ENCODE results near the gene ARFRP1. TPM values are rescaled to one million over a fixed set of nuclear protein-coding genes. Genes with fewer than 3 reads are reported as not detected.
A peak's percentile ranks its signal among the peaks of the same experiment; 100 is the strongest.
"Not testable (repeated sequence)": the region's sequence is repeated elsewhere in the genome, so short reads cannot be mapped to it uniquely, and the experiment has no call there.

The ARFRP1 gene
- total and polyA plus RNA-seq, 5 donors, result 38.7 to 49.7 (median 42.1) TPM

DNA sequence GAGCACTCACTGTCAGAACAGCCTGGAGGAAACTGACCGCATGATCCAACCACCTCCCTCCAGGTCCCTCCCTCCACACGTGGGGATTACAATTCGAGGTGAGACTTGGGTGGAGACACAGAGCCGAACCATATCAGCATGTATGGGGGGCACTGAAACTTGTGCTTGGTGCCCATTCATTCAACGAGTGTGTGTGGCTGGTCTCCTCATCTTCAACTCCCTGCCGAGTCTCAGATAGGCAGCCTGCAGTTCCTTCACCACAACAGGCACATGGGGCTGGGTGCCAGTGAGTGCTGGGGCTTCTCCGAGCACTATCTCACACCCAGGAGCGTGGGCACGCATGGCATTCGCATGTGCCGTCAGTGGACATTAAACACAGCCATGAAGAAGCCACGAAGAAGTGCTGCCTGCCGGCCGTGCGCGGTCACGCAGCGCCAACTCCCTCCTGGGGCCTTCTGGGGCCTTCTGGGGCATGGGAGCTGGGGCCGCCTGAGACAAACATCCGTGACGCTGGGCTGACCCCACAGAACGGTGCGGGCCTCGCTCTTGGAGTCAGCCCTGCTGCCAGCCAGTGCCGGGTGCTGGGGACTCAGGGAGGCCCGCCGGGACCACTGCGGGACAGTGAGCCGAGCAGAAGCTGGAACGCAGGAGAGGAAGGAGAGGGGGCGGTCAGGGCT lies 50.4 kb downstream of the ARFRP1 start:
- DNase-seq (no peak), ATAC-seq (no peak)
- Histone ChIP-seq H3K27me3 (ENCODE audit: control insufficient read depth, insufficient read depth) (no peaks in the 10 kb centered on the region), H3K9me3 (ENCODE audit: control insufficient read depth, low read length) (no peaks in the 10 kb centered on the region), H3K27ac (ENCODE audit: low read length) (peak overlapping the region; percentile 61), H3K4me1 (ENCODE audit: control insufficient read depth, insufficient read depth, low read length) (peaks cover 6% of the 10 kb centered on the region), H3K4me3 (ENCODE audit: low read length) (peak overlapping the region; percentile 80)
- intact Hi-C loops (cut with DNase I), result loop anchor here in 1 of 4 donors (10.0 kb wide), 1 partner anchor 317 kb away; the partner anchor contains the start of gene SAMD10
- 44% methylated on average over 31 of the region's 31 CpGs for WGBS

- Histone ChIP-seq H3K4me1 (ENCODE audit: control insufficient read depth, insufficient read depth, low read length) (peaks cover 6% of the 10 kb centered on the region), H3K4me3 (ENCODE audit: low read length) (no peak overlapping the region), H3K27me3 (ENCODE audit: control insufficient read depth, insufficient read depth) (no peaks in the 10 kb centered on the region), H3K9me3 (ENCODE audit: control insufficient read depth, low read length) (no peaks in the 10 kb centered on the region), H3K27ac (ENCODE audit: low read length) (no peak overlapping the region)
- no peak for ATAC-seq
- intact Hi-C loops (cut with DNase I), result loop anchor here in 1 of 4 donors (10.0 kb wide), 1 partner anchor 318 kb away; the partner anchor contains the start of gene SAMD10
- no peak for DNase-seq
- WGBS, result 94% methylated on average over 3 of the region's 3 CpGs
Measured at GRCh38 chr20:63656451-63656850, 51.3 kb downstream of the ARFRP1 start.

DNA sequence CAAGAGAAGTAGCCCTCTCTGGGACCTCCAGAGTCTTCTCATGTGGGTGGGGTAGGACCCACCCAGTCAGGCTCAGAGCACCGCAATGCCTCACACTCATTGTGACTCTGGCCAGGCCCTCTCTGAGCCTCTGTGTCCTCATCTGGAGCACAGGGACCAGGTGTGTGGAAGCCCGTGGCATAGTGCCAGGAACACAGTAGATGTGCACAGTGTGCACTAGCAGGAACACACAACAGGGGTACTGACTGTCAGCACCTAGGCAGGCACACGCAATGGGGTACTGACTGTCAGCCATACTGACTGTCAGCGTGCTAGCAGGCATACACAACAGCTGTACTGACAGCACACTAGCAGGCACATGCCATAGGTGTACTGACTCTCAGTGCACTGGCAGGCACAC lies 52.5 kb downstream of the ARFRP1 start:
- Histone ChIP-seq H3K27ac (ENCODE audit: low read length) (no peak overlapping the region), H3K4me1 (ENCODE audit: control insufficient read depth, insufficient read depth, low read length) (peaks cover 6% of the 10 kb centered on the region), H3K4me3 (ENCODE audit: low read length) (no peak overlapping the region), H3K27me3 (ENCODE audit: control insufficient read depth, insufficient read depth) (no peaks in the 10 kb centered on the region), H3K9me3 (ENCODE audit: control insufficient read depth, low read length) (no peaks in the 10 kb centered on the region)
- WGBS, result 85% methylated on average over 4 of the region's 4 CpGs
- intact Hi-C loops (cut with DNase I), result loop anchor here in 1 of 4 donors (10.0 kb wide), 1 partner anchor 320 kb away; the partner anchor contains the start of gene SAMD10
- ATAC-seq (no peak), DNase-seq (no peak)

DNA sequence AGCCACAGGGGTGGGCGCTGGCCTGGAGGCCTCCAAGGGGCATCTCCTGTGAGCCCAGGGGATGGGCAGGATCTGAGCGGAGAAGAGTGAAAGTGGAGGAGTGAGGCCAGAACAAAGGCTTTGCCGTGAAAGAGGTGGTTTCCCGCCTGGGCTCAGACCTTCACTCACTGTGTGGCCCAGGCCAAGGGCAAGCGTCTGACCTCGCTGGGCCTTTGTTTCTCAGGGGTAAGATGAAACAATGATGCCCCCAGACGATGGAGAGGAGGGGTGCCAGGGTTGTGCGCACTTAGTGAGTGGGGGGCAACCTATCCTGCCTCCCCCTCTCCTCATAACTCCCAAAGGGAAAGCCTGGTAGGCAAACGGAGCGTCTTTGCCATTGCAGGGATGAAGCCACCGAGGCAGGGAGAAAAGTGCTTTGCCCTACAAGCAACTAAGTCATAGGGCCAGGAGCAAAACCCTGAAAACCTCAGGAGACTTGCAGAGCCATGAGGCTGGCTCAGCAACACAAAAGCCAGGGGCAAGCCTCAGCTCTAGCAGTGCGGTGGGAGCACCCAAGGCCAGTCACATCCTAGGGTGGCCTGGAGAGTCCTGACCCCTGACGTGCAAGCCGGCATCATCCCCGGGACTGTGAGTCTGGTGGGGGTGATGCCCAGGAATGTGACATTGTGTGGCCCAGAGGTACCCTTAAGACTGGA lies 53.7 kb downstream of the ARFRP1 start:
- intact Hi-C loops (cut with DNase I), result loop anchor here in 1 of 4 donors (10.0 kb wide), 1 partner anchor 321 kb away; the partner anchor contains the start of gene SAMD10
- Histone ChIP-seq H3K27ac (ENCODE audit: low read length) (no peak overlapping the region), H3K4me3 (ENCODE audit: low read length) (no peak overlapping the region), H3K4me1 (ENCODE audit: control insufficient read depth, insufficient read depth, low read length) (peaks cover 2% of the 10 kb centered on the region), H3K9me3 (ENCODE audit: control insufficient read depth, low read length) (no peaks in the 10 kb centered on the region), H3K27me3 (ENCODE audit: control insufficient read depth, insufficient read depth) (no peaks in the 10 kb centered on the region)
- 49% methylated on average over 15 of the region's 15 CpGs for WGBS
- ATAC-seq, result no peak
- no peak for DNase-seq

GRCh38 chr20:63653041-63653973 lies 54.5 kb downstream of the ARFRP1 start, which contains the start of gene STMN3:
Gene STMN3, minus strand, starts transcription at chr20:63653424. Its CDS starts 79 bp downstream, at chr20:63653345.
- no peaks in the 10 kb centered on the region for H3K9me3 ChIP-seq (ENCODE audit: control insufficient read depth, low read length)
- intact Hi-C loops (cut with DNase I), result loop anchor here in 1 of 4 donors (10.0 kb wide), 1 partner anchor 321 kb away; the partner anchor contains the start of gene SAMD10
- WGBS, result under 1% methylated on average over 70 of the region's 73 CpGs
- no peaks in the 10 kb centered on the region for H3K4me1 ChIP-seq (ENCODE audit: control insufficient read depth, insufficient read depth, low read length)
- no peaks in the 10 kb centered on the region for H3K27me3 ChIP-seq (ENCODE audit: control insufficient read depth, insufficient read depth)
- H3K4me3 ChIP-seq (ENCODE audit: low read length), result peak within 1 kb of the TSS; percentile 52
- DNase-seq (peak; percentile 87 to 96 (median 96)), ATAC-seq (peak; percentile 71 to 82)
- H3K27ac ChIP-seq (ENCODE audit: low read length), result peak within 1 kb of the TSS; percentile 31

DNA sequence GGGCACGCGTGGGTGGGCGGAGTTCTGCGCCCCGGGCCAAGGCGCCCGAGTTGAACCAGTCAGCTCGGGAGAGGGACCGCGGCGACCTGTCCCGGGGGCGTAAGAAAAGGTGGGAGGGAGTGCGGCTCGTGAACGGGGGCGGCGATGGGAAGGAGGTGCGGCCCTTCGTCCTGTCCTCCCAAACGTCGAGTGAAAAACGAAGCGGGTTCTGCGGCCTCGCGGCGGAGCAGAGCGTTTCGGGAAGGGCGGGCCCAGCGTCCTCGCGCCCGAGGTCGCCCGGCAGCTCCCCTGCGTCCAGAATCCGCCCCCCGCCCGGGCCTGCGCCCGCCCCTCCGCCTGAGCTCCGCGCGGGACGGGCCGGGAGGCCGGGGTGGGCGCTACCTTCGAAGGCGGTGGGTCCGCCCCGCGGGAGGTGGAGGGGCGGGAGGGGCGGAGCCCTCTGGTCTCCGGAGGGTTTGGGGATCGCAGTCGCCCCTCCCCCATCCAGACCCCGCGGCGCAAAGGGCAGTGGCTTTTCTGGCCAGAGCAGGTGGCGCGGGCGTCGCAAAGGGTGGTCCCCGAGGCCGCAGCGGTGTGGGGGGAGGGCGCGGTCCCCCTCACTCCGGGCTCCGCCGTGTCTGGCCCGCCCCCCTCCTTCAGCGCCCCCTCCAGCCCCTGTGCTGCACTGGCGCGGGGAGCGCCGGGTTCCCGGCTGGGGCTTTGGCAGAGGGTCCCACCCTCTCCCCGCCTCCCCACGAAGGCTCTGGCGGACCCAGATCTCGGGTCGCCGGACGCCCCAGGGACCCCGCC lies 55.4 kb downstream of the ARFRP1 start:
- DNase-seq, result peak; percentile 50 to 83 (median 78)
- ATAC-seq, result peak; percentile 29 to 37
- Histone ChIP-seq H3K9me3 (ENCODE audit: control insufficient read depth, low read length) (no peaks in the 10 kb centered on the region), H3K27me3 (ENCODE audit: control insufficient read depth, insufficient read depth) (no peaks in the 10 kb centered on the region), H3K4me1 (ENCODE audit: control insufficient read depth, insufficient read depth, low read length) (no peaks in the 10 kb centered on the region), H3K27ac (ENCODE audit: low read length) (no peak overlapping the region), H3K4me3 (ENCODE audit: low read length) (peak overlapping the region; percentile 52)
- intact Hi-C loops (cut with DNase I), result loop anchor here in 1 of 4 donors (10.0 kb wide), 1 partner anchor 322 kb away; the partner anchor contains the start of gene SAMD10
- under 1% methylated on average over 91 of the region's 91 CpGs for WGBS

DNA sequence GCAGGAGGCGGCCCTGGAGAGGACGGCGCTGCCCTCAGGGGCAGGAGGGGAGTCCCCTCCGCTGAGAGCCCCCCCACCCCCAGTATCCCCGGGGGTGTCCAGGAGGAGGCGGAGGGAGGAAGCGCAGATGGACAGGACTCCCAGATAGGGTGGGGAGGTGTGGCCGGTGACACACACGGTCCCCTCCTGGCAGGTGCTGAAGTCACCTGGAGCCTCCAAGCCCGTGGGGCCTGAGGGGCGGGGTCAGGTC lies 55.9 kb downstream of the ARFRP1 start:
- H3K4me1 ChIP-seq (ENCODE audit: control insufficient read depth, insufficient read depth, low read length), result no peaks in the 10 kb centered on the region
- peak; percentile 4 to 22 for ATAC-seq
- intact Hi-C loops (cut with DNase I), result loop anchor here in 1 of 4 donors (10.0 kb wide), 1 partner anchor 323 kb away; the partner anchor contains the start of gene SAMD10
- 15% methylated on average over 11 of the region's 11 CpGs for WGBS
- H3K9me3 ChIP-seq (ENCODE audit: control insufficient read depth, low read length), result no peaks in the 10 kb centered on the region
- H3K4me3 ChIP-seq (ENCODE audit: low read length), result peak overlapping the region; percentile 52
- DNase-seq, result peak in 1 of 3 donors; percentile 66
- H3K27ac ChIP-seq (ENCODE audit: low read length), result no peak overlapping the region
- no peaks in the 10 kb centered on the region for H3K27me3 ChIP-seq (ENCODE audit: control insufficient read depth, insufficient read depth)

DNA sequence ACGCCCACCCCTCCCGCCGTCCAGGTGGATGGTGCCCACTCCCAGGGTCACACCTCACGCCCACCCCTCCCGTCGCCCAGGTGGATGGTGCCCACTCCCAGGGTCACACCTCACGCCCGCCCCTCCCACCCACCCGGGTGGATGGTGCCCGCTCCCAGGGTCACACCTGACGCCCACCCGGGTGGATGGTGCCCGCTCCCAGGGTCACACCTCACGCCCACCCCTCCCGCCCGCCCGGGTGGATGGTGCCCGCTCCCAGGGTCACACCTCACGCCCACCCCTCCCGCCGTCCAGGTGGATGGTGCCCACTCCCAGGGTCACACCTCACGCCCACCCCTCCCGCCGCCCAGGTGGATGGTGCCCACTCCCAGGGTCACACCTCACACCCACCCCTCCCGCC lies 57.3 kb downstream of the ARFRP1 start:
- not testable (repeated sequence) for H3K9me3 ChIP-seq (ENCODE audit: control insufficient read depth, low read length); H3K27me3 ChIP-seq (ENCODE audit: control insufficient read depth, insufficient read depth); ATAC-seq; H3K4me3 ChIP-seq (ENCODE audit: low read length); H3K27ac ChIP-seq (ENCODE audit: low read length); H3K4me1 ChIP-seq (ENCODE audit: control insufficient read depth, insufficient read depth, low read length); DNase-seq
- 92% methylated on average over 25 of the region's 25 CpGs for WGBS
- intact Hi-C loops (cut with DNase I), result loop anchor here in 1 of 4 donors (10.0 kb wide), 1 partner anchor 324 kb away; the partner anchor contains the start of gene SAMD10

- WGBS, result 80% methylated on average over 11 of the region's 11 CpGs
Measured at GRCh38 chr20:63648895-63649589, 58.7 kb downstream of the ARFRP1 start.

More at GRCh38 chr20:63648895-63649589, 58.7 kb downstream of the ARFRP1 start:
- Histone ChIP-seq H3K27ac (ENCODE audit: low read length) (no peak overlapping the region), H3K9me3 (ENCODE audit: control insufficient read depth, low read length) (no peaks in the 10 kb centered on the region), H3K27me3 (ENCODE audit: control insufficient read depth, insufficient read depth) (no peaks in the 10 kb centered on the region), H3K4me3 (ENCODE audit: low read length) (no peak overlapping the region), H3K4me1 (ENCODE audit: control insufficient read depth, insufficient read depth, low read length) (no peaks in the 10 kb centered on the region)
- DNase-seq, result no peak
- intact Hi-C loops (cut with DNase I), result loop anchor here in 1 of 4 donors (10.0 kb wide), 1 partner anchor 86 kb away; the partner anchor contains the start of genes LIME1 and SLC2A4RG
- no peak for ATAC-seq

Measured in right cardiac atrium (tissue), 5 donors.